ENCODE data around the gene FAM107B.

The FAM107B gene

DNA sequence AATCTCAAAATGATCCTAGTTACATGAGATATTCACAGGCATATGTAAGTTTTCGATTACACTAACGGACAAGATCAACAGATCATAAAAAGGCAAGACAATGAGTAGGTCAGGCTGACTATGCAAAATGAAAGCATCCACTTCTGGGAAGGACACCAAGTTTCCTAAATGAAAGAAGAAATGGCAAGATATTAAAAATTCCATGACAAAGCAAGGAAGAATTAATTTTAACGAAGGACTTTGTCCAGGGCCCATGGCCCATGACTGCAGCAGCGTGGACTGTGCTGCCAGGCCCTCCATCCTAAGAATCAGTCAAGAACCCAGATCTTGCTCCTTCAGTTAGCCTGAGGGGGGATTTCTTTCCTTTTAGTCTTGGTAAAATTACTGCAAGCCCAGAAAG, 261.6 kb downstream of the FAM107B start:
- TF ChIP-seq RAD21 (IDR thresholded peaks at IDR 0.05; ENCODE audit: low read depth) (no peak), ZBTB7A (IDR thresholded peaks at IDR 0.05; ENCODE audit: low read depth) (no peak), CREB1 (IDR thresholded peaks at IDR 0.05; ENCODE audit: low read depth) (no peak), TEAD4 (IDR thresholded peaks at IDR 0.05) (no peak), YY1 (IDR thresholded peaks at IDR 0.05; ENCODE audit: low read depth) (no peak), EGR1 (IDR thresholded peaks at IDR 0.05) (no peak), TCF12 (IDR thresholded peaks at IDR 0.05; ENCODE audit: low read depth) (no peak), FOXM1 (IDR thresholded peaks at IDR 0.05; ENCODE audit: borderline replicate concordance, low read depth) (no peak), EP300 (IDR thresholded peaks at IDR 0.05; ENCODE audit: borderline replicate concordance) (no peak), CEBPB (IDR thresholded peaks at IDR 0.05) (no peak), NFIC (IDR thresholded peaks at IDR 0.05) (no peak), TAF1 (IDR thresholded peaks at IDR 0.05; ENCODE audit: low read depth) (no peak)
- TF ChIP-seq, protein P1, sequence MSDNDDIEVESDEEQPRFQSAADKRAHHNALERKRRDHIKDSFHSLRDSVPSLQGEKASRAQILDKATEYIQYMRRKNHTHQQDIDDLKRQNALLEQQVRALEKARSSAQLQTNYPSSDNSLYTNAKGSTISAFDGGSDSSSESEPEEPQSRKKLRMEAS (IDR thresholded peaks at IDR 0.05), result no peak
- TF ChIP-seq, protein P2, sequence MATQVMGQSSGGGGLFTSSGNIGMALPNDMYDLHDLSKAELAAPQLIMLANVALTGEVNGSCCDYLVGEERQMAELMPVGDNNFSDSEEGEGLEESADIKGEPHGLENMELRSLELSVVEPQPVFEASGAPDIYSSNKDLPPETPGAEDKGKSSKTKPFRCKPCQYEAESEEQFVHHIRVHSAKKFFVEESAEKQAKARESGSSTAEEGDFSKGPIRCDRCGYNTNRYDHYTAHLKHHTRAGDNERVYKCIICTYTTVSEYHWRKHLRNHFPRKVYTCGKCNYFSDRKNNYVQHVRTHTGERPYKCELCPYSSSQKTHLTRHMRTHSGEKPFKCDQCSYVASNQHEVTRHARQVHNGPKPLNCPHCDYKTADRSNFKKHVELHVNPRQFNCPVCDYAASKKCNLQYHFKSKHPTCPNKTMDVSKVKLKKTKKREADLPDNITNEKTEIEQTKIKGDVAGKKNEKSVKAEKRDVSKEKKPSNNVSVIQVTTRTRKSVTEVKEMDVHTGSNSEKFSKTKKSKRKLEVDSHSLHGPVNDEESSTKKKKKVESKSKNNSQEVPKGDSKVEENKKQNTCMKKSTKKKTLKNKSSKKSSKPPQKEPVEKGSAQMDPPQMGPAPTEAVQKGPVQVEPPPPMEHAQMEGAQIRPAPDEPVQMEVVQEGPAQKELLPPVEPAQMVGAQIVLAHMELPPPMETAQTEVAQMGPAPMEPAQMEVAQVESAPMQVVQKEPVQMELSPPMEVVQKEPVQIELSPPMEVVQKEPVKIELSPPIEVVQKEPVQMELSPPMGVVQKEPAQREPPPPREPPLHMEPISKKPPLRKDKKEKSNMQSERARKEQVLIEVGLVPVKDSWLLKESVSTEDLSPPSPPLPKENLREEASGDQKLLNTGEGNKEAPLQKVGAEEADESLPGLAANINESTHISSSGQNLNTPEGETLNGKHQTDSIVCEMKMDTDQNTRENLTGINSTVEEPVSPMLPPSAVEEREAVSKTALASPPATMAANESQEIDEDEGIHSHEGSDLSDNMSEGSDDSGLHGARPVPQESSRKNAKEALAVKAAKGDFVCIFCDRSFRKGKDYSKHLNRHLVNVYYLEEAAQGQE (IDR thresholded peaks at IDR 0.05; ENCODE audit: low read depth), result no peak
- TF ChIP-seq, protein P3, sequence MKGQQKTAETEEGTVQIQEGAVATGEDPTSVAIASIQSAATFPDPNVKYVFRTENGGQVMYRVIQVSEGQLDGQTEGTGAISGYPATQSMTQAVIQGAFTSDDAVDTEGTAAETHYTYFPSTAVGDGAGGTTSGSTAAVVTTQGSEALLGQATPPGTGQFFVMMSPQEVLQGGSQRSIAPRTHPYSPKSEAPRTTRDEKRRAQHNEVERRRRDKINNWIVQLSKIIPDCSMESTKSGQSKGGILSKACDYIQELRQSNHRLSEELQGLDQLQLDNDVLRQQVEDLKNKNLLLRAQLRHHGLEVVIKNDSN (IDR thresholded peaks at IDR 0.05), result no peak

DNA sequence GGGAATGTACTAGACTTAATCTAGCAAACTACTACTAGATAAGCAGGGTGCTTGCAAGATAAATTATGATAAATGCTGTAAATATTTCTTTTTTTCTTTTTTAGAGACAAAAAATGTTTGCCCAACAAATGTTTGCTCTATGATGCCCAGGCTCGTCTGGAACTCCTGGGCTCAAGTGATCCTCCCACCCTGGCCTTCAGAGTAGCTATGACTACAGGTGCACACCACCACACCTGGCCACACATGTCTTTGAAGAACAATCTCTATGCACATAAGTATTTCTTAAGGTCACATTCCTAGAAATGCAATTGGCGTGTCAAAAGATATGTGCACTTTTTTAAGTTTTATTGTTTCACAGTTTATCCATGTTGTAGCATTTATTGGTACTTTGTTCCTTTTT, 264.4 kb downstream of the FAM107B start:
- TF ChIP-seq TAF1 (IDR thresholded peaks at IDR 0.05; ENCODE audit: low read depth) (no peak), EP300 (IDR thresholded peaks at IDR 0.05; ENCODE audit: borderline replicate concordance) (no peak), FOXM1 (IDR thresholded peaks at IDR 0.05; ENCODE audit: borderline replicate concordance, low read depth) (no peak), EGR1 (IDR thresholded peaks at IDR 0.05) (no peak), ZBTB7A (IDR thresholded peaks at IDR 0.05; ENCODE audit: low read depth) (no peak), TCF12 (IDR thresholded peaks at IDR 0.05; ENCODE audit: low read depth) (no peak), YY1 (IDR thresholded peaks at IDR 0.05; ENCODE audit: low read depth) (no peak), CREB1 (IDR thresholded peaks at IDR 0.05; ENCODE audit: low read depth) (no peak), TEAD4 (IDR thresholded peaks at IDR 0.05) (no peak), CEBPB (IDR thresholded peaks at IDR 0.05) (no peak), RAD21 (IDR thresholded peaks at IDR 0.05; ENCODE audit: low read depth) (no peak), NFIC (IDR thresholded peaks at IDR 0.05) (no peak)
- TF ChIP-seq, protein P1 (IDR thresholded peaks at IDR 0.05), result no peak
- TF ChIP-seq, protein P3 (IDR thresholded peaks at IDR 0.05), result no peak
- TF ChIP-seq, protein P2 (IDR thresholded peaks at IDR 0.05; ENCODE audit: low read depth), result no peak

DNA sequence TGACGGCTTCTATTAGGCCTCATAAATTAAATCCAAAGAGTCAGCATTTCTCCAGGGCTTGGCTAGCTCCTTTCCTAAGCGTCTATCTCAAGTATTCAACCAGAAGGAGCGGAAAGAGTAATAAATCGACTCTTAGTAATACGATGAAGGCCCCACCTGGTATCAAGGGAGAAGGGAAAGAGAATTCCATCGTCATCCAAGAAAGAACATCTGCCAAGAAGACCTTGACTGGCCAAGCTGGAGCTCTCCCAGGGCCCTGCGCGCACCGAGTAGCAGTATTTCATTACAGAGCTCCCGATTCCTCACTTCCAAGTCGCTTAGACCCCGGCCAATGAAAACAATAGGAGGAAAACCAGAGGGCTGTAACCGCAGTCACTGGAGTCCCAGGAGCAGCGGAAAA, 266.0 kb downstream of the FAM107B start:
- TF ChIP-seq EGR1 (IDR thresholded peaks at IDR 0.05) (no peak), RAD21 (IDR thresholded peaks at IDR 0.05; ENCODE audit: low read depth) (no peak), TAF1 (IDR thresholded peaks at IDR 0.05; ENCODE audit: low read depth) (no peak), YY1 (IDR thresholded peaks at IDR 0.05; ENCODE audit: low read depth) (no peak), TCF12 (IDR thresholded peaks at IDR 0.05; ENCODE audit: low read depth) (no peak), NFIC (IDR thresholded peaks at IDR 0.05) (no peak), ZBTB7A (IDR thresholded peaks at IDR 0.05; ENCODE audit: low read depth) (no peak), CEBPB (IDR thresholded peaks at IDR 0.05) (no peak), TEAD4 (IDR thresholded peaks at IDR 0.05) (no peak), CREB1 (IDR thresholded peaks at IDR 0.05; ENCODE audit: low read depth) (no peak), FOXM1 (IDR thresholded peaks at IDR 0.05; ENCODE audit: borderline replicate concordance, low read depth) (no peak), EP300 (IDR thresholded peaks at IDR 0.05; ENCODE audit: borderline replicate concordance) (no peak)
- TF ChIP-seq, protein P1 (IDR thresholded peaks at IDR 0.05), result no peak
- TF ChIP-seq, protein P2 (IDR thresholded peaks at IDR 0.05; ENCODE audit: low read depth), result no peak
- TF ChIP-seq, protein P3 (IDR thresholded peaks at IDR 0.05), result no peak
